GM12891 (cell line): ENCODE measurements around the gene CEP72.

ENCODE experiments used
- POLR2A ChIP-seq: IDR thresholded peaks from 2 replicates; pipeline ENCODE4 v1.6.1; 2011; ENCODE audit warnings: low read depth, low read length, control low read depth
- POLR2AphosphoS5 ChIP-seq: IDR thresholded peaks from 2 replicates; pipeline ENCODE4 v1.6.1; 2011; ENCODE audit warnings: low read depth, low read length, control low read depth
- TAF1 ChIP-seq: IDR thresholded peaks from 2 replicates; pipeline ENCODE4 v1.6.1; 2011; ENCODE audit warnings: low read depth, low read length, control low read depth

- TF ChIP-seq TAF1 (no peak), POLR2A (no peak), POLR2AphosphoS5 (no peak)
Observed at GRCh38 chr5:569358-569867, 42.7 kb upstream of the CEP72 start.
